HEK293T (cell line): ENCODE measurements around the gene CNTN5.

ENCODE experiments used
- BHLHE40 ChIP-seq: fragments of 450-650 bp; IDR thresholded peaks from 2 replicates; pipeline ENCODE4 v1.6.1; 2016; ENCODE audit warnings: mild to moderate bottlenecking, moderate library complexity, borderline replicate concordance
- ELF4 ChIP-seq: fragments of 450-650 bp; IDR thresholded peaks from 2 replicates; pipeline ENCODE4 v1.6.1; 2017; ENCODE audit warnings: antibody characterized with exemption
- FOXA1 ChIP-seq: fragments of 450-650 bp; IDR thresholded peaks from 2 replicates; pipeline ENCODE4 v1.6.1; 2016; ENCODE audit warnings: mild to moderate bottlenecking
- FOXM1 ChIP-seq: fragments of 450-650 bp; IDR thresholded peaks from 2 replicates; pipeline ENCODE4 v1.6.1; 2017; ENCODE audit warnings: mild to moderate bottlenecking, borderline replicate concordance
- HDGF ChIP-seq: fragments of 450-650 bp; IDR thresholded peaks from 2 replicates; pipeline ENCODE4 v1.6.1; 2017; ENCODE audit warnings: antibody characterized with exemption, borderline replicate concordance
- L3MBTL2 ChIP-seq: fragments of 450-650 bp; conservative IDR thresholded peaks from 2 replicates; pipeline ENCODE4 v1.6.1; 2016; ENCODE audit warnings: mild to moderate bottlenecking
- NFRKB ChIP-seq: fragments of 450-650 bp; IDR thresholded peaks from 2 replicates; pipeline ENCODE4 v1.6.1; 2016; ENCODE audit warnings: mild to moderate bottlenecking, moderate library complexity
- SP1 ChIP-seq: fragments of 450-650 bp; IDR thresholded peaks from 2 replicates; pipeline ENCODE4 v1.6.1; 2017
- SUZ12 ChIP-seq: fragments of 450-650 bp; IDR thresholded peaks from 2 replicates; pipeline ENCODE4 v1.6.1; 2016; ENCODE audit warnings: mild to moderate bottlenecking
- TARDBP ChIP-seq: fragments of 450-650 bp; IDR thresholded peaks from 2 replicates; pipeline ENCODE4 v1.6.1; 2016
- TF ChIP-seq, protein P1 (sequence below): fragments of 450-650 bp; IDR thresholded peaks from 2 replicates; pipeline ENCODE4 v1.6.1; 2016

DNA sequence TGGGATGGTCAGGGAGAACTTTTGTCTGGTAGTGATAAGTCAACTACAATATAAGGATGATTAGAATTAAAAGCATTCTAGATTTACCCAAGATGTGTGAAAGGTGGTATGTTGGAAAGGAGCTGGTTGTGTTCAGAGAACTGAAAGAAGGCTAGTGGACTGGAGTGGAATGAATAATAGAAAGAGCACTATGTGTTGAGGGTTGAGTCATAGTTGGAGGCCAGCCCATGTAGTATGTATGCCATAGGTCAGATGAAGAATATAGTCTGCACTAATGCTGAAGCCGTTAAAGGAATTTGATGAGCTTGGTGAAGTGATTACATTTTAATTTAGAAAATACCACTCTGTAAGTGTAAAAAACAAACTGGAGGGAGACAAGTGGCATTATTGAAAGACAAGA is 514.1 kb downstream of the CNTN5 start:
- TF ChIP-seq FOXA1 (no peak), SP1 (no peak), BHLHE40 (no peak), ELF4 (no peak), L3MBTL2 (no peak), SUZ12 (no peak), FOXM1 (no peak), HDGF (no peak), TARDBP (no peak), NFRKB (no peak)
- TF ChIP-seq, protein P1, sequence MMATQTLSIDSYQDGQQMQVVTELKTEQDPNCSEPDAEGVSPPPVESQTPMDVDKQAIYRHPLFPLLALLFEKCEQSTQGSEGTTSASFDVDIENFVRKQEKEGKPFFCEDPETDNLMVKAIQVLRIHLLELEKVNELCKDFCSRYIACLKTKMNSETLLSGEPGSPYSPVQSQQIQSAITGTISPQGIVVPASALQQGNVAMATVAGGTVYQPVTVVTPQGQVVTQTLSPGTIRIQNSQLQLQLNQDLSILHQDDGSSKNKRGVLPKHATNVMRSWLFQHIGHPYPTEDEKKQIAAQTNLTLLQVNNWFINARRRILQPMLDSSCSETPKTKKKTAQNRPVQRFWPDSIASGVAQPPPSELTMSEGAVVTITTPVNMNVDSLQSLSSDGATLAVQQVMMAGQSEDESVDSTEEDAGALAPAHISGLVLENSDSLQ, result no peak
